GM21737 (cell line): ENCODE data around the gene ACKR3.

Experiments
- ATAC-seq: cut with Tn5 transposase; IDR thresholded peaks from one replicate; pipeline ENCODE4 v1.9.1; 2021; ENCODE audit warnings: mild to moderate bottlenecking, moderate library complexity; ENCODE audit not compliant: unreplicated experiment

ACKR3 gene

DNA sequence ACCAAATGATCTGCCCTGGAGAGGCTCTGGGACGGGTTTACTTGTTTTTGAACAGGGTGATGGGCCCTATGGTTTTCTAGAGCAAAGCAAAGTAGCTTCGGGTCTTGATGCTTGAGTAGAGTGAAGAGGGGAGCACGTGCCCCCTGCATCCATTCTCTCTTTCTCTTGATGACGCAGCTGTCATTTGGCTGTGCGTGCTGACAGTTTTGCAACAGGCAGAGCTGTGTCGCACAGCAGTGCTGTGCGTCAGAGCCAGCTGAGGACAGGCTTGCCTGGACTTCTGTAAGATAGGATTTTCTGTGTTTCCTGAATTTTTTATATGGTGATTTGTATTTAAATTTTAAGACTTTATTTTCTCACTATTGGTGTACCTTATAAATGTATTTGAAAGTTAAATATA lies 11.9 kb downstream of the ACKR3 start:
- ATAC-seq: no peak

DNA sequence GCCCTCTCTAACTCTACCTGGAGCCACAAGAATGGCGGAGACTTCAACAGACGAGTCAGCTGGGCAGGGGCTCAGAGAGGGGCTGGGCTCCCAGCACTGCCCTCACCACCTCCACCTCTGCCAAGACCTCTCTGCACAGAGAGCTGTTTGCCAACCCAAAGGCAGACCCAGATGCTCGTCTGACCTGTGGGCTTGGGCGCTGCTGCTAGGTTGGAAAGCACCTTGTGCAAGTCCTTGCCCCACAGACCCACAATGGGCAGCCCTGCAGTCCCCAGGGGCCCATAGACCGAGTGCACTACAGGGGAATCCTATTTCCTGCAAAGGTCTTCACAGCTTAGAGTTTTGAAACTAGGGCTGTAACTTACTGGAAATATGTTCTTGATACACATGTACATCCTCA lies 13.3 kb downstream of the ACKR3 start:
- peak; percentile 60 for ATAC-seq

DNA sequence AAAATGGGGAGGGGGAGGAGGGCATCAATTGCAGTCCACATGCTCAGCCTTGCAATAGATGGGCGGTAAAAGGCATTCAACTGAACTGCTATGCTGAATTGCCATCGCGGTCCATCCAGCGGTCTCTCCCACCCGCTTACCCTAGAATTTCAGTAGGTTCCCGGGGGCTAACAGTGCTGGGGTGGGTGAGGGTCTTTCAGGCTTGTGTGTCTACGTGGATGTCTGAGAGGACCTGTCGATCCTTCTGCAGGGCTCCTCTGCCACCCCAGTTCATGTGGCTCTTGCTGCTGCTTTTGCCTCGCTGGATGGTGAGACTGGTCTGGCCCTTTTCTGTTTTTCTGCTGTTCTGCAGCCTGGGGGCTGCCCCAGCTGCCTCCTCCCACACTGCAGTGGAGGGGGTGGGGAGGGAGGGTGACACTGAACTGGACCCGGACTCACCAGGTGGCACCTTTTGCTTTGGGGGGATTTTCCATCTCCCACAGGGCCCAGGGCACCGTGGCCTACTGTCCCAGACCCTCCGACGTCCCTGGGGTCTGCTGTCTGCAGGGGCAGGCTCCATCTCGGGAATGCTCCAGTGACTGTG lies 14.1 kb downstream of the ACKR3 start:
- ATAC-seq: no peak

DNA sequence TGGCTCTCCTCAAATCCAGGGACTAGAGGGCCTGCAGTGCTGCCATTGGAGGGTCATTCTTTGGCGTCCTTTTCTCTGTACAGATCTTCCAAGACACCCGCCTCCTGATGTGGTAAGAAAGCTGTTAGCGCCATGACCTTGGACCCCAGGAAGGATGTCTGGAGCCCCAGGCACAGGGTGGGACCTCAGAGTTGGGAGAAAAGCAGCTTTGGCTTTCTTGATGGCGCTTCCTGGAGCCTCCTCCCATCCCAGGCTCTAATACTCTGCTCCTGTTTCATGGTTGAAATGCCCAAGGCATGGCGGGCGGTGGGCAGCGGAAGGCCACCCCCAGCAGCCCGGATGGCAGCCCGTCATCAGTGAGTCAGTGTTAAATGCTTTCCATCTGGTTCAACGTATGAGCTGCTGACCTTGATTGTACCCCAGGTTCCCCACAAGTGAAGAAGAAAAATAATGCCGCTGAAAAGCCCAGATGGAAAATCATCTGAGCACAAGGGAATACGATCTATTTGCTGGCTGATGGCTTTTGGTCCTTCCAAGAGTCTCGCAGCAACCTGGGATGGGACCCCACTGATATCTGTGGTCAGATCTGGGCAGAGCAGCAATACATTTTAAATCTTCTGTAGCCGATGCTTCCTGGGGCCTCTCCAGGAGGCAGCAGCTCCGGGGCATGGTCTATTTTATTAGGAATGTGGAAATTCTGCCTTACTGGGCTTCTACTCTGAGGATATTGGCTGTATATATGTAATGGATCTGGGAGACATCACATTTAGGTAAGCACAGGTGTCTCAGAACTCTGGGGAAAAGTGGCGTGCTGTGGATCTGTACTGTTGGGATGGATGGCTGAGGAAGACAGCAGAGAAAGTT lies 15.1 kb downstream of the ACKR3 start:
- no peak for ATAC-seq

DNA sequence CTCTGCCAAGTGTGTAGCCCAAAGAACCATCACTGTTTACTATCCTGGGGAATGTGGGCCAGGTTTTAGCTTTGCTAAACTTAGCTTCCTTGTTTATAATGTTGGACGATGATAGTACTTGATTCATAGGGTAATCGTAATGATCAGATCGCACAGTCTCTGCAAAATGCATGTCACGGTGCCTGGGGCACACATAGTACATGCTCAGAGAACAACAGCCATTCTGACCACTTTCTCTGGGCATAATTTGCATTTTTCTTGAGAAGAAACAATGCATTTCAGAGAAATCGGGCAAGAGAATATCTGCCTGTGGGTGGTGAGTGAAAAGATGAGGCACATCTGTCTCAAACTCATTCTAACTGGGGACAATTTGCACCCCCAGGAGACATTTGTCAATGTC lies 16.3 kb downstream of the ACKR3 start:
- ATAC-seq: no peak

DNA sequence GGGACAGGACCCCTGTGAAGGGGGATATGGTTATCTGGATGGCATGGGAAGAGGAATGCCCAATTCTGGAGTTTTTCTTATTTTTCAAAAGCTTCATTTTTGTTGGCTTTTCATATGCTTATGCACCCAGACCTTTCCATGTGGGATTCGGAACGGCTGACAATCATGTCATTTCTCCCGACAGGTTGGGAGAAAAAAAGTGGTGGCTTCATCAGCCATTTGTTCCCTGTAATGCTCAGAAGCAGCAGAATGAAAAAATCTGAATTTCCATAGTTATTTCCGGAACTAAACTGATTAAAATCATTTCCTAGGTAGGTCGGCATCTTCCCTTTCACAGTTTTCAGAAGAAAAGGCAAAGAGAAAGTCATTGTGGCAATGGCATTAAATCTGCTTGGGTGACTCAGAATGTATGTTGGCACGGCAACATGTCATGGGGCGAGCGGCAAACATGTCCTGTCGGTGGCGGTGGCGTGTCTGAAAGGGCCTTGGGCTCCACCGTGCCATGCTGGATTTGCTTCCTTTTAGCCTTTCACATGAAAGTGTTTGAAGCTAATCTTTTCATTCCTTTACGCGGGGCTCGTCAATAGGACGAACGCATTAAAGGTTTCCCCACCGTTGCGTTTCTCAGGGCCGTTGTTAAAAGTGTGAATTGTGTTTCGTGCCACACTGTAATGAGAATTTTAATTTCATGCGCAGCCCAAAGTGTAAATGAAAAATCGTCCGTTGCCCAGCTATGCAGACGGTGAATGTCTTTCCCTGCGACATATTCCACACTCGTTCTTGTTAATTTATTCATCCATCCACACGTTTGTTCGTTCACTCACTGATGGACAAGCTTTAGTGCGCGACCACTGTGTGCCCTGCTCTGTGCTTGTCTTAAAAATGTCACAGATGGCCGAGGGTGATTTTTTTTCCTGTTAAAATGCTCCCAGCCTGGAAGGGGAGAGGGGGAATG lies 18.5 kb downstream of the ACKR3 start:
- no peak for ATAC-seq

DNA sequence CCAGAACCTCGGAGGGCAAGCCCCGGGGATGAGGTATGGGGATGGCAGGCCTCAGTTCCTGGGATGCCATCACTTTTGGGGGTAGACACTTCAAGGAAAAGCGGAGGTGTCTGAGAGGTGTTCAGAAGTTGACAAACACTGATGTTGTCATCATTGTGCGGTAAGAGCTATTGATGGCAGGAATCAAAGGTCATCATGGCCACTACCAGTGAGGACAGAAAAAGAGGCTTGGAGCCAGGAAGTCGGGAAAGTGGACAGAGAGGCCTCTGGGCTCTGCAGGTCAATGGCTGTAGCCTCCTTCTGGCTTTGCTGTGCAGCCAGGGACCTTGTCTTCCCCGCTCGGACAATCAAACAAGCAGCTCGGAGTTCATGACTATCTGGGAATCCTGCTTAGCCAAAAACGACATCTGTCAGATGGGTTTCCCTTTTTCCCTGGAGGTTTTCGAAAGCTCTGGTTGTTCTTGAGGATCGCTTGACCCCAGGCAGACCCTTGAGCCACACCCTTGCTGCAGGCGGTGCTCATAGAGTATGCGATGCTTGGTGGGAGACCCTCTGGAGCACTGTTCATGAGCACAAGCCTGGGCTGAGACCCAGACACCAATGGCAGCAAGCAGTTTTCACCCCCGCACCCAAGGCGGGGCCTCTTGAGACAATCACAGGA lies 19.4 kb downstream of the ACKR3 start:
- no peak for ATAC-seq

DNA sequence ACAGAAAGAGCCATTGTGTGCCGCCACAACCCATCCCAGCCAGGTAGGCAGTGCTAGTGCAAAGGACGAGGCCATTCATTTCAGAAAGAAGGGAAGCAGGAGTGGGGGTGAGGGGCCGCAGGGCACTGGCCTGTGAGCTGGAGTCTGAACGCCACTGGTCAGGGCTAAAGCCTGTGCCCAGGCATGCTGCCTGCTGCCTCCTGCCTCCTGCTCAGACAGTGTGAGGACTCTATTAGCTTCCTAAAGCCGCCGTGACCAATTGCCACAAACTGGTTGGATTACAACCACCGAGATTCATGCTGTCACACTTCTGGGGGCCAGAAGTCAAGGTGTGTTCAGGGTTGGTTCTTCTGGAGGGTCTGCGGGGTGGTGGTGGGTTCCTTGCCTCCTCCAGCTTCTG lies 21.2 kb downstream of the ACKR3 start:
- no peak for ATAC-seq

DNA sequence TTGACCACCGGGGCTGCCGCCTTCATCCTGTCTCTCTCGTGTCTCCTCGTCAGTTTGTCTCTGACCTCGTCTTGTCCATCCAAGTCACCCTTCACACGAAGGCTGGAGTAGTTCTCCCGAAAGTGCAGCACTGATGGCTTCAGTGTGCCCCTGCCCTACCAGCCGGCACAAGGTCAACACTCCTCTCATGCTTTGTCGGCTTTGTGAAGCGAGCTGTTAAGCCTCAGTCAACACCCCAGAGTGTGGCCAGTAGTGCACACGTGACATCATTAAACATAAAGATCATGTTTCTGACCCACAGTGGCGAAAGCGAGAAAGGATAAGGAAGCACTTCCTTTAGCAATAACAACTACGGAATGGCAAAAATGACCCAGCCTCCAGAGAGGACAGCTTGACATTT lies 23.2 kb downstream of the ACKR3 start:
- no peak for ATAC-seq

DNA sequence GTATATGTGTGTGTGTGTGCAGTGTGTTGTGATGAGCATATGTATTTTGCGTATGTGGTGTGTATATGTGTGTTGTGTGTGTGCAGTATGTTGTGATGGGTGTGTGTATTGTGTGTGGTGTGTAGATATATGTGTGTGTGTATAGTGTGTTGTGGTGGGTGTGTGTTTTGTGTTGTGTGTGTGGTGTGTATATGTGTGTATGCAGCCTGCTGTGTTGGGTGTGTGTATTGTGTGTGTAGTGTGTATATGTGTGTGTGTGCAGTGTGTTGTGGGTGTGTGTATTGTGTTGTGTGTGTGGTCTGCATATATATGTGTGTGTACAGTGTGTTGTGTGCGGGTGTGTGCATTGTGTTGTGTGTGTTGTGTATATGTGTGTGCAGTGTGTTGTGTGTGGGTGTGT lies 23.9 kb downstream of the ACKR3 start:
- ATAC-seq: no peak

DNA sequence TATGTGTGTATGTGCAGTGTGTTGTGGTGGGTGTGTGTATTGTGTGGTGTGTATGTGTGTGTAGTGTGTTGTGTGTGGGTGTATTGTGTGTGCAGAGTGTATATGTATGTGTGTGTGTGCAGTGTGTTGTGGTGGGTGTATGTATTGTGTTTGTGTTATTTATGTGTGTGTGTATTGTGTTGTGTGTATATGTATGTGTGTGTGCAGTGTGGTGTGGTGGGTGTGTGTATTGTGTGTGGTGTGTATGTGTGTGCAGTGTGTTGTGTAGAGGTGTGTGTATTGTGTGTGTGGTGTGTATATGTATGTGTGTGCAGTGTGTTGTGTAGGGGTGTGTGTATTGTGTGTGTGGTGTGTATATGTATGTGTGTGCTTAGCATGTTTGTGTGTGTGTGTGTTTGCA lies 24.3 kb downstream of the ACKR3 start:
- ATAC-seq: no peak

DNA sequence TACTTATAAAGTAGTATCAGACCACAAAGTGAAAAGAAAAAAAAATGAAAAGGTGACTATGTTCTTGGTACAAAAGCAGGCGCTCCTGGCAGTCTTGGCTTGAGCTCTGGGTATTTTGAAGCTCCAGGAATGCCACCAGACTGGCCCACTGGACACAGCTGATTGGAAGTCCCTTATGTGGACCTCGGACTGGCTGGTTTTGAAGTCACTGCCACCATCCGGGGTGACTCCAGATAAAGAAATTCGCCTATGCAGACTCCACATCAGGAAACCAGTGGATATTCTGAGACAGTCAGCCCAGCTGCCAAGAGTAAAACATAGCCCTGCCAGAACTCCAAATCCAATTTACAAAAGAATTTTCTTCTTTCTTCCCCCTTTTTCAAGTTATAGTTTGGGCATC lies 28.0 kb downstream of the ACKR3 start:
- no peak for ATAC-seq

DNA sequence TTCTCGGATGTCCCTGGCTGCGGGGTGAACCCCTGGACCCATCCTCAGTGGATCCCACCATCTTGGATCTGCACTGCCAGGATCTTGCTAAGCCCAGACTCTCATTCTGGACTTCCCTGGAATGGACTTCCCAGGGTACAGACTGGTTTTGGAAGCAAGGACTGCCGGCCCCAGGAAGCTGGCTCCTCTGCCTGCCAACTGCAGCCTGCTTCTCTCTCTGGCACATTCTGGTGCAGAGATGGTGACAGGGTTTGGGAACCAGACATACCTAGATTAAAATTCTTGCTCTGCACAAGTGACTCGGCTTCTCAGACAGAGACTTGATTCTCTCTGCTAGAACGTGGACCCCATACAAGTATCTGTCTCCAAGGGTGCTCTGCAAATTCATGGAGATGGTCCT lies 29.4 kb downstream of the ACKR3 start:
- no peak for ATAC-seq

DNA sequence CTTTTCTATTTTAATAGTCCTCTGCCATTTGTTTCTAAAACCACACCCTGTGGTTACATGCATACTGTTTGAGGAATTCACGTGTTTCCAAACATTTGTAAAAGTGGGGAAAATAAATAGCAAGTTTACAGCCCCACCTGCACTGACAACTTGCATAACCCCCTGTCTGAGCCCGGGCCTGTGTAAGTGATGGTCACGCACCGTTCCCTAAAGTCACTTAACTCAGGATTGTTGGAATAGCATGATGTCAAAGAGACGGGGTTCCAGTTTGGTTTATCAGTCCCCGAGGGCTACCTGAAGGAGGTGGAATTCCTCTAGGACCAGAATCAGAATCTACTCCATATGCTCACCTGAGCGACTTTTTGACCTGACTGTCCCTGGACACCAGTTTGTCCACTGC lies 30.5 kb downstream of the ACKR3 start:
- no peak for ATAC-seq

DNA sequence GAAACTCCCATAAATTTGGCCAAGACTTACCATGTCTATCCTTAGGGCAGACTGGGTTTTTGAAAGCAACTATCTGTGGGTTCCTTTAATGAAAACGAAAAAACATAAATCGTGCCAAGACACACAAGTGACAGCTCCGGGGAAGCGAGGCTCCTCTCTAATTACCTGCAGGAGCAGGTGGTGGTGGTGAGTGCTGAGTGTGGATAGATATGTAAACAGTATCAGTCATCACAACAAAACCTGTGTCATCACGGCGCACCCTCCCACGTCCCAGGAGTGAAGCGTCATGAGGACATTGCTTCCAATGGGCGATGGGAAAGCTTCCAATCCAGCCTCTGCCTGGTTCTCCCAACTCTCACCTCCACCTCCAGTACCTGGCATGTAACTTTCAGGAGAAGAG lies 31.3 kb downstream of the ACKR3 start:
- no peak for ATAC-seq

DNA sequence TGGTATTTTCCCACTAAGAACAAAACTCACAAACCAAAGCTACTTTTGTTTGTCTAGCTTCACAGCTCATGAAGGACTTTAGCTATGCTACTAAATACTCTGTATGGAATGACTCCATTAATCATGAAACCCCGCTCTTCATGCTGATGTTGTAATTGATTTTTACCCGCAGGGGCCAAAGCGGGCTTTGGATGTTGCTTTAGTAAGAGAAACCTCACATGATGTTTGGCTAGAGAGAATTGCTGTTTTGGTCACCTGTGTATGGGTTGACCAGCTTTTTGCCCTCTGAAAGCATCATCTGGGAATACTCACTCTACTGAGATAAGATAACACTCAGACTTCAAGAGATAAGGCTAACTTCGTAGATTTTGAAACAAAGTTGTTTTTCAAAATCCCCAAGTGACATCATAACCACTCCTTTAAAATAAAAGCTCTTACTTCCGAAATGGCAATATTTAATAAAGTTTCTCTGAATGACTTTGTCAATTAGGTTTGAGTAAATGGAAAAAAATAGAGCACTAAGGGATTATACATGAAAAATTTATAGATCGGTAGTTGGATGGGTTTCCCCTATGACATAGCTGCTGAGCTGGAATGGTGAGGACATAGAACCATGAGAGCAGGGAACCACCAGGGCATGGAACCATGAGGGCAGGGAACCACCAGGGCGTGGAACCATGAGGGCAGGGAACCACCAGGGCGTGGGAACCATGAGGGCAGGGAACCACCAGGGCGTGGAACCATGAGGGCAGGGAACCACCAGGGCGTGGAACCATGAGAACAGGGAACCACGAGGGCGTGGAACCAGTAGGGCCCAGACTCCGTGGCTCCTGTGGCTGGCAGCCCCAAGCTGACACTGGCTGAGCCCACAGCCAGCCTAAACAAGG lies 31.9 kb downstream of the ACKR3 start:
- ATAC-seq: no peak

DNA sequence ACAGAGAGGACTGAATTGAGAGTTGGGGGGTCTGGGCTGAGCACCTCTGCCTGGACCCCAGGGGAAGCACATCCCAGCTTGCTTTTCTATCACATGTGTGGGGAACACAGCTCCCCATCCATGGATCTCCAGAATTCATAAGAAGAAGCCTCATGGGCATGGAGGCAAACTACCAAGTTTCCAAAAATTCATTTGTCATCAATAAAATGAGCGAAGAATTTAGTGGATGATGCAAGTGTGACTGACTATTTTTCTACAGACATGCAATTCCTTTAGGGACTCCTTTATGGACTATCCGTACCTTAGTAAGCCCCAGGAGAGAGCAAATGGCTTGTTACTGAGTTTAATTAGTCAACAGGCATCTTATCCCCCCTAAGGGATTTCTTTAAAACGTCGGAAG lies 33.1 kb downstream of the ACKR3 start:
- no peak for ATAC-seq

DNA sequence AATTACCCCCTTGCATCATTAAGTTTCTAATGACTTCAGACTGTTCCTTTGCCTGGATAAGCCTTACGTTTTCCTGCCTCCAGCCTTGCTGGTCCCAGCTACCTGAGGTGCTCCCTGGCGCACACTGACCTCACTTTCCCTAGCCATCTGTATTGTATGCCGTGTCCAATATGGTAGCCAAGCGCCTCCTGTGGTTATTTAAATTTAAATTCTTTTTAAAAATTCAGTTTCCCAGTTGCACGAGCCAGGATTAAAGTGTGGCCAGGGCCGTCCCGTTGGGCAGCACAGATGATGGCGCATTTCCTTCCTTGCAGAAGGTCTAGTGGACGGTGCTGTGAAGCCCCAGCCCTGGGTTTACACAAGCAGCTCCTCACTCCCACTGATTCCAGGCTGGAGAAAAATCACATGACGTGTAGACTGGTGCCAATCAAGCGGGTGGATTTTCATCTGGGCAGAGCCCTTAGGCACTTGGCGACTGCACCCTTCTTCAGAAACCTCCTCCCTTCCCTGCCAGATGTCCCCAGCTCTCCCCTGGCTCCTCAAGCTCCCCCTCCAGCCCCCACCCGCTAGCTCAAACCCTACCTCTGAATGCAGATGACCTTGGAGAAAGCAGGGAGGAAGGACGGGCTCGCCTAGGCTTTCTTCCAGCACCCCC lies 33.9 kb downstream of the ACKR3 start:
- ATAC-seq: no peak

DNA sequence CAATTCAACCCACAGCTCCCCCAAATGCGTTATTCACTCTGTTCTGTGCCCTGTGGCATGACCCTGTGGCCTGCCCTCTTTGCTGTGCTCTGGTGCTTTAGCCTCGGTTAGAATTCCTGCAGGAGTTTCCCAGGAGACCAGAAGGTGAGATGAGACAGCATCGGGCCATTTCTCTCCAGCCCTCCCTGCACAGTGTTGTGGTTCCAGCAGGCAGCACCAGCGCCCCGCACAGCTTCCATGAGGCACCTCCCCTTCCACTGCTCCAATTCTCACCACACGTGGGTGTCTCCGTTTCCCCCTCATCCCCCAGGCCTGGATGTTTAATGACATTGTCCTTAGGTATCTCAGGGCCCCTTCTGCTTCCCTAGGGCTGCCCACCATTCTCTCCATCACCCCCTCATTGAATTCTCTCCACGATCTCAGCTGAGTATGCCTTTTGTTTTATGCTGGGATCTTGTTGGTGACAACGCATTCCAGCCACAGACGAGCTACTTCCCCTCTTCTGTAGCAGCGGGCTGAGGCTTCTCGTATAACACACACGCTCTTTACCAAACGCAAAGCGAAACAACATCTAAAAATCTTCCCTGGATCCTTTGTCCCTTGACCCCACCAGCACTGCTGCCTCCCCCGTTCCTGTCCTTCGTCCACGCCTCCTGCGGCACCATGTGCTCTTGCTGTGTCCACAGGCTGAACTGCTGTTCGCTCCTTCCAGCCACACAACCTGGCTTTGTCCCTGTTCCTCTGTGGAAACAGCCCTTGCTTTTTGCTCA lies 35.1 kb downstream of the ACKR3 start:
- no peak for ATAC-seq
